Panc1 (cell line): ENCODE results near the gene PPP1R36. TPM values are rescaled to one million over a fixed set of nuclear protein-coding genes. Genes with fewer than 3 reads are reported as not detected.

Experiments used
- ATAC-seq: fragments of 200-7000 bp; cut with Tn5 transposase; 2 replicates; pipeline ENCODE4 v1.9.1; 2020; ENCODE audit warnings: mild to moderate bottlenecking, moderate library complexity
- BruUV-seq: library from RNA; stranded (reverse); fragments of 400-500 nt; replicated peaks from 2 replicates; lab custom pipeline; 2021; lab: Mats Ljungman, UMichigan
- CTCF ChIA-PET: fragments of 300-600 bp; sonication (Branson Sonifier 250); formaldehyde crosslinking; loops from one replicate; lab custom pipeline; 2022; ENCODE audit warnings: antibody characterized with exemption; lab: Charles Lee
- POLR2A ChIA-PET: fragments of 300-600 bp; sonication (Branson Sonifier 250); formaldehyde crosslinking; loops from one replicate; lab custom pipeline; 2022; ENCODE audit warnings: antibody characterized with exemption; lab: Charles Lee
- DNase-seq: peaks from one replicate; pipeline ENCODE4 v3.0.0-alpha.2; 2010; ENCODE audit warnings: low read depth, low spot score
- H3K27ac ChIP-seq: 2 replicates; pipeline ENCODE4 v1.5.1; 2011; ENCODE audit warnings: mild to moderate bottlenecking, low read length, inconsistent platforms
- H3K27me3 ChIP-seq: fragments of 200-500 bp; sonication (Bioruptor generic); 2 replicates; pipeline ENCODE4 v1.6.0; 2014; ENCODE audit warnings: low read length, inconsistent platforms; ENCODE audit not compliant: control insufficient read depth, insufficient read depth
- H3K36me3 ChIP-seq: fragments of 200-500 bp; sonication (Bioruptor generic); 2 replicates; pipeline ENCODE4 v1.5.1; 2014; ENCODE audit warnings: inconsistent platforms, mild to moderate bottlenecking, low read length, moderate library complexity; ENCODE audit not compliant: control insufficient read depth, insufficient read depth
- H3K4me1 ChIP-seq: 2 replicates; pipeline ENCODE4 v1.5.1; 2011; ENCODE audit warnings: inconsistent platforms, mild to moderate bottlenecking, low read length, moderate library complexity; ENCODE audit not compliant: control insufficient read depth, insufficient read depth
- H3K4me3 ChIP-seq, 2 experiments: 2 replicates each; pipeline ENCODE4 v1.5.1; 2011 to 2012; ENCODE audit warnings: low read depth in 2 of 2, low read length in 2 of 2, mild to moderate bottlenecking in 2 of 2, inconsistent platforms in 1 of 2, moderate library complexity in 1 of 2
- H3K9me3 ChIP-seq: fragments of 200-500 bp; sonication (Bioruptor generic); 2 replicates; pipeline ENCODE4 v1.5.1; 2014; ENCODE audit warnings: low read depth, mild to moderate bottlenecking, inconsistent platforms, low read length, moderate library complexity; ENCODE audit not compliant: control insufficient read depth, insufficient read depth
- POLR2AphosphoS5 ChIP-seq: IDR thresholded peaks from 2 replicates; pipeline ENCODE4 v1.6.1; 2012; ENCODE audit warnings: mild to moderate bottlenecking, low read depth, low read length, moderate library complexity
- SIN3A ChIP-seq: IDR thresholded peaks from 2 replicates; pipeline ENCODE4 v1.6.1; 2012; ENCODE audit warnings: low read depth, mild to moderate bottlenecking, low read length, moderate library complexity, borderline replicate concordance; ENCODE audit not compliant: insufficient read depth
- TCF7L2 ChIP-seq: IDR thresholded peaks from 2 replicates; pipeline ENCODE4 v1.6.1; 2011; ENCODE audit warnings: mild to moderate bottlenecking, low read depth, low read length, inconsistent platforms
- in situ Hi-C: cut with HindIII; loops from 2 replicates; pipeline ENCODE4 v1.10.0; 2016; ENCODE audit warnings: low sequenced_read_pairs, low pct_unique_long_range_greater_than_20kb
- intact Hi-C: fragments of 100-400 bp; cut with micrococcal nuclease; formaldehyde crosslinking; loops from one replicate; pipeline ENCODE4 v1.10.0; 2022; ENCODE audit not compliant: unreplicated experiment
- total RNA-seq: library from RNA; stranded (reverse); gene quantifications from one replicate; pipeline ENCODE4 v1.2.1, GENCODE V29; 2021; ENCODE audit not compliant: unreplicated experiment
- TF ChIP-seq, protein P1 (sequence below), 2 experiments: IDR thresholded peaks; 2 replicates each; pipeline ENCODE4 v1.6.1; 2011 to 2012; ENCODE audit warnings: low read depth in 2 of 2, control low read depth in 1 of 2, low read length in 1 of 2, mild to moderate bottlenecking in 1 of 2, moderate library complexity in 1 of 2; ENCODE audit not compliant: insufficient read depth in 1 of 2
- TF ChIP-seq, protein P2 (sequence below): fragments of 450-650 bp; IDR thresholded peaks from 2 replicates; pipeline ENCODE4 v1.5.1; 2017; ENCODE audit warnings: mild to moderate bottlenecking

PPP1R36 gene
- total RNA-seq, 1 experiment from 2014 or later, result 0.69 TPM

DNA sequence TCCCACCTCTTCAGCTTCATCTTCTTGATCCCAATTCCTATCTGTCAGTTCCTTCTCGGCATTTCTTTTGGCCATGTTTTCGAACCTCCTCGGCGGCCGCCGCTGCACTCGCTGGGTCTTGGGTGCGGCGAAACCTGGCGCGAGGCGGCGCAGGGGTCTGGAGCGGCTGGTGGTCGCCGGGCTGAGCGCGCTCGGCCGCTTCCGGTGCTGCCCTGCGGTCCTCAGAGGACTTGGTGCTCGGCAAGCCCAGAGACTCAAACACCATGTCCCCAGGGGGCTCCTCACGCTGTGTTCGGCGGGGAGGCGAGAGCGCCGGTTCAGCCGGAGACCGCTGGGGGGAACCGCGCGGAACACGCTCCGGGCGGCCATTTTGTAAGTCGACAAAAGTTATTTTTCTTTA, 51.8 kb downstream of the PPP1R36 start:
- in situ Hi-C loops (no loop called here), intact Hi-C loops (no loop called here)
- no peak overlapping the region for H3K27ac ChIP-seq
- ChIA-PET POLR2A (no interaction called here), CTCF (no interaction called here)
- TF ChIP-seq, protein P1, sequence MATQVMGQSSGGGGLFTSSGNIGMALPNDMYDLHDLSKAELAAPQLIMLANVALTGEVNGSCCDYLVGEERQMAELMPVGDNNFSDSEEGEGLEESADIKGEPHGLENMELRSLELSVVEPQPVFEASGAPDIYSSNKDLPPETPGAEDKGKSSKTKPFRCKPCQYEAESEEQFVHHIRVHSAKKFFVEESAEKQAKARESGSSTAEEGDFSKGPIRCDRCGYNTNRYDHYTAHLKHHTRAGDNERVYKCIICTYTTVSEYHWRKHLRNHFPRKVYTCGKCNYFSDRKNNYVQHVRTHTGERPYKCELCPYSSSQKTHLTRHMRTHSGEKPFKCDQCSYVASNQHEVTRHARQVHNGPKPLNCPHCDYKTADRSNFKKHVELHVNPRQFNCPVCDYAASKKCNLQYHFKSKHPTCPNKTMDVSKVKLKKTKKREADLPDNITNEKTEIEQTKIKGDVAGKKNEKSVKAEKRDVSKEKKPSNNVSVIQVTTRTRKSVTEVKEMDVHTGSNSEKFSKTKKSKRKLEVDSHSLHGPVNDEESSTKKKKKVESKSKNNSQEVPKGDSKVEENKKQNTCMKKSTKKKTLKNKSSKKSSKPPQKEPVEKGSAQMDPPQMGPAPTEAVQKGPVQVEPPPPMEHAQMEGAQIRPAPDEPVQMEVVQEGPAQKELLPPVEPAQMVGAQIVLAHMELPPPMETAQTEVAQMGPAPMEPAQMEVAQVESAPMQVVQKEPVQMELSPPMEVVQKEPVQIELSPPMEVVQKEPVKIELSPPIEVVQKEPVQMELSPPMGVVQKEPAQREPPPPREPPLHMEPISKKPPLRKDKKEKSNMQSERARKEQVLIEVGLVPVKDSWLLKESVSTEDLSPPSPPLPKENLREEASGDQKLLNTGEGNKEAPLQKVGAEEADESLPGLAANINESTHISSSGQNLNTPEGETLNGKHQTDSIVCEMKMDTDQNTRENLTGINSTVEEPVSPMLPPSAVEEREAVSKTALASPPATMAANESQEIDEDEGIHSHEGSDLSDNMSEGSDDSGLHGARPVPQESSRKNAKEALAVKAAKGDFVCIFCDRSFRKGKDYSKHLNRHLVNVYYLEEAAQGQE (IDR thresholded peaks at IDR 0.05; ENCODE audit: insufficient read depth in 1 of 2, low read depth in 2 of 2, low read length in 1 of 2), result no peak
- TF ChIP-seq SIN3A (no peak), TCF7L2 (no peak), POLR2AphosphoS5 (no peak)
- TF ChIP-seq, protein P2, sequence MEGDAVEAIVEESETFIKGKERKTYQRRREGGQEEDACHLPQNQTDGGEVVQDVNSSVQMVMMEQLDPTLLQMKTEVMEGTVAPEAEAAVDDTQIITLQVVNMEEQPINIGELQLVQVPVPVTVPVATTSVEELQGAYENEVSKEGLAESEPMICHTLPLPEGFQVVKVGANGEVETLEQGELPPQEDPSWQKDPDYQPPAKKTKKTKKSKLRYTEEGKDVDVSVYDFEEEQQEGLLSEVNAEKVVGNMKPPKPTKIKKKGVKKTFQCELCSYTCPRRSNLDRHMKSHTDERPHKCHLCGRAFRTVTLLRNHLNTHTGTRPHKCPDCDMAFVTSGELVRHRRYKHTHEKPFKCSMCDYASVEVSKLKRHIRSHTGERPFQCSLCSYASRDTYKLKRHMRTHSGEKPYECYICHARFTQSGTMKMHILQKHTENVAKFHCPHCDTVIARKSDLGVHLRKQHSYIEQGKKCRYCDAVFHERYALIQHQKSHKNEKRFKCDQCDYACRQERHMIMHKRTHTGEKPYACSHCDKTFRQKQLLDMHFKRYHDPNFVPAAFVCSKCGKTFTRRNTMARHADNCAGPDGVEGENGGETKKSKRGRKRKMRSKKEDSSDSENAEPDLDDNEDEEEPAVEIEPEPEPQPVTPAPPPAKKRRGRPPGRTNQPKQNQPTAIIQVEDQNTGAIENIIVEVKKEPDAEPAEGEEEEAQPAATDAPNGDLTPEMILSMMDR, result no peak
- no peak for ATAC-seq
- H3K27me3 ChIP-seq, result no peaks in the 10 kb centered on the region
- no peaks in the 10 kb centered on the region for H3K36me3 ChIP-seq
- no peak for DNase-seq
- H3K4me1 ChIP-seq, result no peaks in the 10 kb centered on the region
- no peaks in the 10 kb centered on the region for H3K9me3 ChIP-seq
- no TSS peak for BruUV-seq
- no peak overlapping the region for H3K4me3 ChIP-seq

DNA sequence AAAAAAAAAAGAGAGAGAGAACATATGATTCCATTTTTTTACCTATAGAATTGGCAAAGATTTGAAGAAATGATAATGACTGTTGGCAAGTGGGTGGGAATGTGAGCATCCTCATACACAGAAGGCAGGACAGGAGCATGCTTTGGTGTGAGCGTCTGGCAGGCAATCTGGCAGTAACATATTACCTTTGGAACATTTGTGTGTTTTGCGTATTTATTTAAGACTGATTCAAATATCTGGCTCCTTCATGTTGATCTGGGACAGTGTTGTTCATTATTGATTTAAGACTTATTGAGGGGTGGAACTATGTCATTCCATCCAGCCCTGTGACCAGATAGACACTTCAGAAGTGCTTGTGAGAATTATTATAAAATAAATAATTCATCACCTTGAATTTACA, 53.1 kb downstream of the PPP1R36 start:
- in situ Hi-C loops, result no loop called here
- no TSS peak for BruUV-seq
- no peak for TF ChIP-seq POLR2AphosphoS5
- TF ChIP-seq, protein P2, result no peak
- TF ChIP-seq, protein P1 (IDR thresholded peaks at IDR 0.05; ENCODE audit: insufficient read depth in 1 of 2, low read depth in 2 of 2, low read length in 1 of 2), result no peak
- TF ChIP-seq SIN3A, result no peak
- no peak for TF ChIP-seq TCF7L2
- DNase-seq (no peak), ATAC-seq (no peak)
- no peaks in the 10 kb centered on the region for H3K27me3 ChIP-seq
- no peaks in the 10 kb centered on the region for H3K36me3 ChIP-seq
- POLR2A ChIA-PET, result no interaction called here
- intact Hi-C loops, result no loop called here
- H3K4me3 ChIP-seq, result no peak overlapping the region
- H3K4me1 ChIP-seq, result no peaks in the 10 kb centered on the region
- CTCF ChIA-PET, result no interaction called here
- no peaks in the 10 kb centered on the region for H3K9me3 ChIP-seq
- H3K27ac ChIP-seq, result no peak overlapping the region
